Naive B cell (primary cell): ENCODE measurements around the gene KLF2. TPM values are rescaled to one million over a fixed set of nuclear protein-coding genes. Genes with fewer than 3 reads are reported as not detected.
A peak's percentile ranks its signal among the peaks of the same experiment; 100 is the strongest.

Experiments
- ATAC-seq, 2 donors: fragments of 150-1000 bp; cut with Tn5 transposase; 2 replicates each; pipeline ENCODE4 v1.10.0; 2021; ENCODE audit warnings: low read depth in 2 of 2, mild to moderate bottlenecking in 2 of 2, moderate library complexity in 2 of 2
- DNase-seq: peaks from one replicate; pipeline ENCODE4 v3.0.0; 2022
- H3K27ac Mint-ChIP-seq, 6 donors: one replicate each; pipeline ENCODE4 v1.8.0; 2020 to 2022; ENCODE audit warnings: mild to moderate bottlenecking in 6 of 6, mixed read lengths in 6 of 6, moderate library complexity in 5 of 6, inconsistent platforms in 2 of 6
- H3K27me3 Mint-ChIP-seq, 3 donors: one replicate each; pipeline ENCODE4 v1.8.0; 2021 to 2022; ENCODE audit warnings: mixed read lengths in 3 of 3, mild to moderate bottlenecking in 1 of 3
- H3K36me3 Mint-ChIP-seq, 2 donors: one replicate each; pipeline ENCODE4 v1.8.0; 2020 to 2022; ENCODE audit warnings: mixed read lengths in 2 of 2, inconsistent platforms in 1 of 2, mild to moderate bottlenecking in 1 of 2
- H3K4me1 Mint-ChIP-seq, 3 donors: one replicate each; pipeline ENCODE4 v1.8.0; 2020 to 2022; ENCODE audit warnings: mixed read lengths in 3 of 3, inconsistent platforms in 1 of 3, mild to moderate bottlenecking in 1 of 3, moderate library complexity in 1 of 3
- H3K4me3 Mint-ChIP-seq, 8 donors: one replicate each; pipeline ENCODE4 v1.8.0; 2020 to 2022; ENCODE audit warnings: mild to moderate bottlenecking in 8 of 8, mixed read lengths in 8 of 8, moderate library complexity in 8 of 8, inconsistent platforms in 2 of 8
- H3K9me3 Mint-ChIP-seq, 7 donors: one replicate each; pipeline ENCODE4 v1.8.0; 2020 to 2022; ENCODE audit warnings: mixed read lengths in 7 of 7, mild to moderate bottlenecking in 5 of 7, inconsistent platforms in 2 of 7, moderate library complexity in 1 of 7
- polyA plus RNA-seq, 6 donors: library from polyadenylated mRNA; unstranded; fragments of 300-500 nt; fragmentation: Illumina TruSeq; gene quantifications; one replicate each; pipeline ENCODE4 v1.2.3, GENCODE V29; 2021; ENCODE audit warnings: low read depth in 6 of 6

Gene KLF2
- polyA plus RNA-seq, 6 donors from 2014 or later = 145 to 413 (median 248) TPM

GRCh38 chr19:16320987-16321386, 3.6 kb upstream of the KLF2 start:
- no peak overlapping the region for H3K4me3 Mint-ChIP-seq
- no peaks in the 10 kb centered on the region for H3K27me3 Mint-ChIP-seq
- H3K9me3 Mint-ChIP-seq = peaks cover 0 to 7% (median under 1%) of the 10 kb centered on the region in 7 donors
- ATAC-seq (no peak), DNase-seq (no peak)
- peak overlapping the region in 4 of 6 donors; percentile 70 to 99 (median 93) for H3K27ac Mint-ChIP-seq
- H3K36me3 Mint-ChIP-seq = peaks cover 5 to 10% of the 10 kb centered on the region in 2 donors
- peaks cover 38 to 58% (median 43%) of the 10 kb centered on the region in 3 donors for H3K4me1 Mint-ChIP-seq

DNA sequence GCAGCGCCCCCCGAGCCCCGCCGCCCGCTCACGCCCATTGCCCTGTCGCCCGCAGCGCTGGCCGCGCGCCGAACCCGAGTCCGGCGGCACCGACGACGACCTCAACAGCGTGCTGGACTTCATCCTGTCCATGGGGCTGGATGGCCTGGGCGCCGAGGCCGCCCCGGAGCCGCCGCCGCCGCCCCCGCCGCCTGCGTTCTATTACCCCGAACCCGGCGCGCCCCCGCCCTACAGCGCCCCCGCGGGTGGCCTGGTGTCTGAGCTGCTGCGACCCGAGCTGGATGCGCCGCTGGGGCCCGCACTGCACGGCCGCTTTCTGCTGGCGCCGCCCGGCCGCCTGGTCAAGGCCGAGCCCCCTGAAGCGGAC, 518 bp downstream of the KLF2 start:
- Mint-ChIP-seq H3K27me3 (no peaks in the 10 kb centered on the region), H3K4me3 (peak overlapping the region; percentile 53 to 91 (median 81)), H3K36me3 (peaks cover 22 to 29% of the 10 kb centered on the region in 2 donors), H3K4me1 (peaks cover 51 to 67% (median 63%) of the 10 kb centered on the region in 3 donors), H3K9me3 (peaks cover 0 to 6% (median 2%) of the 10 kb centered on the region in 7 donors), H3K27ac (peak overlapping the region in 4 of 6 donors; percentile 73 to 99 (median 82))
- peak; percentile 44 for DNase-seq
- no peak for ATAC-seq

DNA sequence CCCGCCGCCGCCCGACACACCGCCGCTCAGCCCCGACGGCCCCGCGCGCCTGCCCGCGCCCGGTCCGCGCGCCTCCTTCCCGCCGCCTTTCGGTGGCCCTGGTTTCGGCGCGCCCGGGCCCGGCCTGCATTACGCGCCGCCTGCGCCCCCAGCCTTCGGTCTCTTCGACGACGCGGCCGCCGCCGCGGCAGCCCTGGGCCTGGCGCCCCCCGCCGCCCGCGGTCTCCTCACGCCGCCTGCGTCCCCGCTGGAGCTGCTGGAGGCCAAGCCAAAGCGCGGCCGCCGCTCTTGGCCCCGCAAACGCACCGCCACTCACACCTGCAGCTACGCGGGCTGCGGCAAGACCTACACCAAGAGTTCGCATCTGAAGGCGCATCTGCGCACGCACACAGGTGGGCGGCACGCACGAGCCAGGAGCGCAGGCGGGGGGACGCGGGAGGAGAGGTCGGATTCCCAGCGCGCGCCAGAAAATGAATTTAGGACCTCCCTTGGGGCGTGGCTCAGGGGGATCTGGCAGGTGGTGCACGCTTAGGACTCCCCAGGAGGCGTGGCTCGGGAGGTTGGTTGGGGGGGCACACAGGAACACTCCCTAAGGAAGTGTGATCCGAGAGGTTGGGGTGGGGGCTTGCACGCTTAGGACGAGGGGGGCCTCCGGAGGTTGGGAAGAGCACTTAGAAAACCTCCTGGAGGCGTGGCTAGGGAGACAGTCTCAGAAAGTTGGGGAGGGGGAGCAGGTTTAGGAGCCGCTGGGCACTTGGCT, 1.2 kb downstream of the KLF2 start:
- no peak for ATAC-seq
- Mint-ChIP-seq H3K27me3 (no peaks in the 10 kb centered on the region), H3K4me3 (peak overlapping the region; percentile 88 to 100 (median 98)), H3K4me1 (peaks cover 52 to 68% (median 65%) of the 10 kb centered on the region in 3 donors), H3K36me3 (peaks cover 22 to 29% of the 10 kb centered on the region in 2 donors), H3K9me3 (peaks cover 0 to 7% (median 2%) of the 10 kb centered on the region in 7 donors), H3K27ac (peak overlapping the region; percentile 96 to 100 (median 99))
- DNase-seq = peak; percentile 32

DNA sequence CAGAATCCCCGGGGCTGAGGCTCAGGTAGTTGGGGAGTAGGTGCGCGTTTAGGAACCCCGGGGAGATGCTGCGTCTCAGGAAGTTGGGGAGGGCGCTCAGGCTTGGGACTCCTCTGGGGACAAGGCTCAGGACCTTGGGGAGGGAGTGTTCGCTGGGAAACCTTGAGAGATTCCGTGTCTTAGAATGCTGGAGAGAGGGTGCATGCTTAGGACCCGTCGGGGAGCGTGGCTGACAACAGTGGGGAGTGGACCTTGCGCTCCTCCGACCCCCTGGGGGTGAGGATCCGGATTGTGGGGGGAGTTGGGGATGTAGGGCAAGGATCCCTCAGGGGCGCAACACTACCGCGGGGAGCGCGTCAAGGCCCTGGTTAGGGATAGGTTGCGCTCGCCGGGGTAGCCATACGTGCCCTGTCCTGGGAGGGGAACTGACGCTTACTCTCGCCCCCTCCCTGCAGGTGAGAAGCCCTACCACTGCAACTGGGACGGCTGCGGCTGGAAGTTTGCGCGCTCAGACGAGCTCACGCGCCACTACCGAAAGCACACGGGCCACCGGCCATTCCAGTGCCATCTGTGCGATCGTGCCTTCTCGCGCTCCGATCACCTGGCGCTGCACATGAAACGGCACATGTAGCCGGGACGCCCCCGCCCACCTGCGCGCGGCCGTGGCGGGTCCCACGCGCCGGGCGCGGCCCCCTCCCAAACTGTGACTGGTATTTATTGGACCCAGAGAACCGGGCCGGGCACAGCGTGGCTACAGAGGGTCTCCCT, 2.0 kb downstream of the KLF2 start:
- Mint-ChIP-seq H3K27ac (peak overlapping the region; percentile 96 to 100 (median 99)), H3K4me1 (peaks cover 55 to 68% (median 64%) of the 10 kb centered on the region in 3 donors), H3K27me3 (no peaks in the 10 kb centered on the region), H3K4me3 (peak overlapping the region; percentile 88 to 100 (median 98)), H3K36me3 (peaks cover 22 to 29% of the 10 kb centered on the region in 2 donors), H3K9me3 (peaks cover 0 to 7% (median 2%) of the 10 kb centered on the region in 7 donors)
- DNase-seq (peak; percentile 57), ATAC-seq (no peak)

DNA sequence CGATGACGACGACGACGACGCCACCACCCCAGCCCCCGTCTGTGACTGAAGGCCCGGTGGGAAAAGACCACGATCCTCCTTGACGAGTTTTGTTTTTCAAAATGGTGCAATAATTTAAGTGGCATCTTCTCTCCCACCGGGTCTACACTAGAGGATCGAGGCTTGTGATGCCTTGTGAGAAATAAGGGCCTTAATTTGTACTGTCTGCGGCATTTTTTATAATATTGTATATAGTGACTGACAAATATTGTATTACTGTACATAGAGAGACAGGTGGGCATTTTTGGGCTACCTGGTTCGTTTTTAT, 2.5 kb downstream of the KLF2 start:
- H3K4me1 Mint-ChIP-seq = peaks cover 51 to 68% (median 60%) of the 10 kb centered on the region in 3 donors
- no peak for ATAC-seq

DNA sequence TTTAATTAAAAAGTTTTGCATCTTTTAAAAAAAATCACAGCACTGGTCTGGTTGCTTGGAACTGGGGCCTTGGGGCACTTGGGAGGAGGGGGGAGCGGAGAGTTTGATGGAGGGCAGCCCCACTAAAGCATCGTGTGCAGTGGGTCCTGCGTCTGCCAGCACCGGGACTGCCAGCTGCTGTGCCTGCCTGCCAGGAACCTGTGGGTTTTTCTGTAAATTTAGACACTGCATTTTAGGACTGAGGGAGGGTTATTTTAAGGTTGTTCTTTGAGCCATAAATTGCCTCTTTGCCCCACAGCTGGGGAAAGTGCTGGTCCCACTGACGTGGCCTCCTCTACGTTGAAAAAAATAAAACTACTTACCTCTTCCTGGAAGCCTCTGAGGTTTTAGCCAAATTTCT, 2.9 kb downstream of the KLF2 start:
- peaks cover 49 to 68% (median 57%) of the 10 kb centered on the region in 3 donors for H3K4me1 Mint-ChIP-seq
- H3K9me3 Mint-ChIP-seq = peaks cover 0 to 7% (median 2%) of the 10 kb centered on the region in 7 donors
- no peaks in the 10 kb centered on the region for H3K27me3 Mint-ChIP-seq
- no peak for ATAC-seq
- peak; percentile 29 for DNase-seq
- peak overlapping the region; percentile 88 to 100 (median 98) for H3K4me3 Mint-ChIP-seq
- H3K36me3 Mint-ChIP-seq = peaks cover 22 to 29% of the 10 kb centered on the region in 2 donors
- H3K27ac Mint-ChIP-seq = peak overlapping the region; percentile 96 to 100 (median 99)

More for the DNA sequence above, 2.5 kb downstream of the KLF2 start:
- Mint-ChIP-seq H3K9me3 (peaks cover 0 to 7% (median 2%) of the 10 kb centered on the region in 7 donors), H3K4me3 (peak overlapping the region; percentile 88 to 100 (median 98)), H3K27me3 (no peaks in the 10 kb centered on the region), H3K27ac (peak overlapping the region; percentile 96 to 100 (median 99)), H3K36me3 (peaks cover 22 to 29% of the 10 kb centered on the region in 2 donors)
- peak; percentile 27 for DNase-seq

- H3K36me3 Mint-ChIP-seq = peaks cover 22 to 29% of the 10 kb centered on the region in 2 donors
- H3K27me3 Mint-ChIP-seq = no peaks in the 10 kb centered on the region
- peaks cover 42 to 62% (median 51%) of the 10 kb centered on the region in 3 donors for H3K4me1 Mint-ChIP-seq
- DNase-seq (peak; percentile 80), ATAC-seq (peak; percentile 5 to 8)
- peak overlapping the region; percentile 96 to 100 (median 99) for H3K27ac Mint-ChIP-seq
- H3K4me3 Mint-ChIP-seq = peak overlapping the region; percentile 88 to 100 (median 98)
- H3K9me3 Mint-ChIP-seq = peaks cover 0 to 7% (median 2%) of the 10 kb centered on the region in 7 donors
These were observed 3.5 kb downstream of the KLF2 start for GRCh38 chr19:16327911-16328823.

GRCh38 chr19:16328824-16329482, 4.3 kb downstream of the KLF2 start:
- Mint-ChIP-seq H3K4me1 (peaks cover 43 to 61% (median 52%) of the 10 kb centered on the region in 3 donors), H3K36me3 (peaks cover 22 to 29% of the 10 kb centered on the region in 2 donors), H3K27ac (peak overlapping the region; percentile 96 to 100 (median 99)), H3K4me3 (peak overlapping the region; percentile 88 to 100 (median 98)), H3K27me3 (no peaks in the 10 kb centered on the region), H3K9me3 (peaks cover 0 to 7% (median 2%) of the 10 kb centered on the region in 7 donors)
- DNase-seq (peak; percentile 68), ATAC-seq (peak; percentile 2 to 6)

GRCh38 chr19:16330368-16330801, 5.8 kb downstream of the KLF2 start:
- DNase-seq (peak; percentile 90), ATAC-seq (peak; percentile 54 to 64)
- H3K4me1 Mint-ChIP-seq = peaks cover 43 to 60% (median 48%) of the 10 kb centered on the region in 3 donors
- H3K27ac Mint-ChIP-seq = peak overlapping the region; percentile 96 to 100 (median 98)
- peaks cover 0 to 7% (median 2%) of the 10 kb centered on the region in 7 donors for H3K9me3 Mint-ChIP-seq
- peak overlapping the region; percentile 57 to 100 (median 96) for H3K4me3 Mint-ChIP-seq
- no peaks in the 10 kb centered on the region for H3K27me3 Mint-ChIP-seq
- H3K36me3 Mint-ChIP-seq = peaks cover 22 to 29% of the 10 kb centered on the region in 2 donors

DNA sequence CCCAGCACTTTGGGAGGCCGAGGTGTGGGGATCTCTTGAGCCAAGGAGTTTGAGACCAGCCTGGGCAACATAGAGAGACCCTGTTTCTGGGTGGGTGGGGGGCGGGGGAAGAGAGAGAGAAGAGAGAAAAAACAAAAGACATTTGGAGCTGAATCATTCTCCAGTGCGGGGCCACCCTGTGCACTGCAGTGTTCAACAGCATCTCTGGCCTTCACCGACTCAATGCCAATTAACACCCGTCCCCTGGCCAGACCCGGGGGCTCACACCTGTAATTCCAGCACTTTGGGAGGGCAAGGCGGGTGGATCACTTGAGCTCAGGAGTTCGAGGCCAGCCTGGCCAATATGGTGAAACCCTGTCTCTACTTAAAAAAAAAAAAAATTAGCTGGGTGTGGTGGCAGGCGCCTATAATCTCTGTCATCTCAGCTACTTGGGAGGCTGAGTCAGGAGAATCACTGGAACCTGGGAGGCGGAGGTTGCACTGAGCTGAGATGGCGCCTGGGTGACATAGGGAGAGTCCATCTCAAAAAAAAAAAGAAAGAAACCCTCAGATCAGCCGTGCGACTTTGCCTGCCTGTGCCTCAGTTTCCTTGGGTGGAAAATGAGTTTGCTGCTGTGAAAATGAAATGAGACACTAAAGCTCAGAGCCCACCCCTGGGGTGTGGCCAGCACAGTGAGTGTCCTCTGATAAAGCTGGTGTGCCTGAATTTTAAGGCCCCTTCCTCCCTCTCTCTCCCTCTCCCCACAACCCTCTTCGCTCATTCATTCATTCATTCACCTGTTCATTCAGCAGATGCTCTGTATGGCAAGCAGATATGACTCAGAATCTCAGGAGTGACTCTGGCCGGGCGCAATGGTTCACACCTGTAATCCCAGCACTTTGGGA, 6.4 kb downstream of the KLF2 start:
- Mint-ChIP-seq H3K36me3 (peaks cover 16 to 26% of the 10 kb centered on the region in 2 donors), H3K27ac (peak overlapping the region; percentile 96 to 100 (median 98)), H3K9me3 (peaks cover 0 to 7% (median 2%) of the 10 kb centered on the region in 7 donors), H3K27me3 (no peaks in the 10 kb centered on the region), H3K4me3 (peak overlapping the region in 5 of 8 donors; percentile 5 to 98 (median 88)), H3K4me1 (peaks cover 39 to 60% (median 45%) of the 10 kb centered on the region in 3 donors)
- no peak for DNase-seq
- ATAC-seq = no peak

DNA sequence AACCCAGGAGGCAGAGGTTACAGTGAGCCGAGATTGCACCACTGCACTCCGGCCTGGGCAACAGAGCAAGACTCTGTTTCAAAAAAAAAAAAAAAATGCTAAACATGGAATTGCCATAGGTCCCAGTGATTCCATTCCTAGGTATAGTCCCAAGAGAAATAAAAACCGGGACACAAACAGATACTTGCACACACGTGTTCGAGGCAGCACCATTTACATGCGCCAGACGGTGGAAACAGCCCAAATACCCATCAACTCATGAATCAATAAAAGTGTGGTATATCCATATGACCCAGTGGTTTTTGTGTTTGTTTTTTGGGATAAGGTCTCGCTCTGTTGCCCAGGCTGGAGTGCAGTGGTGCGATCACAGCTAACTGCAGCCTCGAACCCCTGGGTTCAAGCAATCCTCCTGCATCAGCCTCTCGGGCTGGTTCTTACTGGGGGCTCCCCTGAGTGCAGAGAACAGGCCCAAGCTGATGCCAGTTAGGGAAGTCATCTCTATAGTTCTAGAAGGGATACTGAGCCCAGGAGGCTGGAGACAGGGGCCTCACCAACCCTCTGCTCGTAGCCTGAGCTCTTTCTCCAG, 8.5 kb downstream of the KLF2 start:
- Mint-ChIP-seq H3K27me3 (no peaks in the 10 kb centered on the region), H3K4me1 (peaks cover 43 to 71% (median 52%) of the 10 kb centered on the region in 3 donors), H3K36me3 (peaks cover 7 to 12% of the 10 kb centered on the region in 2 donors), H3K4me3 (peak overlapping the region in 1 of 8 donors; percentile 43), H3K27ac (peak overlapping the region in 4 of 6 donors; percentile 65 to 82 (median 74)), H3K9me3 (peaks cover 0 to 7% (median 0%) of the 10 kb centered on the region in 7 donors)
- no peak for DNase-seq
- no peak for ATAC-seq
